Measurements from ENCODE around the gene CORO1A. TPM values are rescaled to one million over a fixed set of nuclear protein-coding genes. Genes with fewer than 3 reads are reported as not detected.
"Not testable (repeated sequence)": the region's sequence is repeated elsewhere in the genome, so short reads cannot be mapped to it uniquely, and the experiment has no call there.

Gene CORO1A
- total RNA-seq, 2 donors from 2014 or later = 78.1 to 87.8 TPM

DNA sequence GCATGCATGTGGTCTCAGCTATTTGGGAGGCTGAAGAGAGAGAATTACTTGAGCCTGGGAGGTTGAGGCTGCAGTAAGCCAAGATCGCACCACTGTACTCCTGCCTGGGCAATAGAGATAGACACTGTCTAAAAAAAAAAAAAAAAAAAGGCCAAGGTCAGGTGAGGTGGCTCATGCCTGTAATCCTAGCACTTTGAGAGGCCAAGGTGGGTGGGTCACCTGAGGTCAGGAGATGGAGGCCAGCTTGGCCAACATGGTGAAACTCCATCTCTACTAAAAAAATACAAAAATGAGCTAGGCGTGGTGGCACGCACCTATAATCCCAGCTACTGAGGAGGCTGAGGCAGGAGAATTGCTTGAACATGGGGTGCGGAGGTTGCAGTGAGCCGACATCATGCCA lies 28.2 kb upstream of the CORO1A start:
- Histone ChIP-seq H3K9me3 (no peaks in the 10 kb centered on the region), H3K4me1 (ENCODE audit: control insufficient read depth in 1 of 2, low read depth in 2 of 2) (no peaks in the 10 kb centered on the region), H3K36me3 (no peaks in the 10 kb centered on the region), H3K27ac (no peak overlapping the region), H3K27me3 (replicated peaks; ENCODE audit: insufficient read depth) (no peaks in the 10 kb centered on the region), H3K4me3 (no peak overlapping the region)
- DNase-seq (ENCODE audit: low spot score) (no peak), ATAC-seq (ENCODE audit: insufficient number of reproducible peaks, low FRiP score, low read depth) (no peak)
- TF ChIP-seq, protein P1, sequence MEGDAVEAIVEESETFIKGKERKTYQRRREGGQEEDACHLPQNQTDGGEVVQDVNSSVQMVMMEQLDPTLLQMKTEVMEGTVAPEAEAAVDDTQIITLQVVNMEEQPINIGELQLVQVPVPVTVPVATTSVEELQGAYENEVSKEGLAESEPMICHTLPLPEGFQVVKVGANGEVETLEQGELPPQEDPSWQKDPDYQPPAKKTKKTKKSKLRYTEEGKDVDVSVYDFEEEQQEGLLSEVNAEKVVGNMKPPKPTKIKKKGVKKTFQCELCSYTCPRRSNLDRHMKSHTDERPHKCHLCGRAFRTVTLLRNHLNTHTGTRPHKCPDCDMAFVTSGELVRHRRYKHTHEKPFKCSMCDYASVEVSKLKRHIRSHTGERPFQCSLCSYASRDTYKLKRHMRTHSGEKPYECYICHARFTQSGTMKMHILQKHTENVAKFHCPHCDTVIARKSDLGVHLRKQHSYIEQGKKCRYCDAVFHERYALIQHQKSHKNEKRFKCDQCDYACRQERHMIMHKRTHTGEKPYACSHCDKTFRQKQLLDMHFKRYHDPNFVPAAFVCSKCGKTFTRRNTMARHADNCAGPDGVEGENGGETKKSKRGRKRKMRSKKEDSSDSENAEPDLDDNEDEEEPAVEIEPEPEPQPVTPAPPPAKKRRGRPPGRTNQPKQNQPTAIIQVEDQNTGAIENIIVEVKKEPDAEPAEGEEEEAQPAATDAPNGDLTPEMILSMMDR (IDR thresholded peaks at IDR 0.05) = no peak

DNA sequence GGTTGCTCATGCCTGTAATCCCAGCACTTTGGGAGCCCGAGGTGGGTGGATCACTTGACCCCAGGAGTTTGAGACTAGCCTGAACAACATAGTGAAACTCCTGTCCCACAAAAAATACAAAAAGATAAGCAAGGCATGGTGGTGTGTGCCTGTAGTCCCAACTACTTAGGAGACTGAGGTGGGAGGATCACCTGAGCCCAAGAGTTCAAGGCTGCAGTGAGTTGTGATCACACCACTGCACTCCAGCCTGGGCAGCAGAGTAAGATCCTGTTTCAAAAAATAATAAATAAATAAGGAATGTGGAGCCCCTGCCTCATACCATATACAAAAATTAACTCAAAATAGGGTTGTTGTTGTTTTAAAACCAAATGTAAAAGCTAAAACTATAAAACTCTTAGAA lies 26.2 kb upstream of the CORO1A start:
- TF ChIP-seq, protein P1 (IDR thresholded peaks at IDR 0.05) = no peak
- no peaks in the 10 kb centered on the region for H3K36me3 ChIP-seq

DNA sequence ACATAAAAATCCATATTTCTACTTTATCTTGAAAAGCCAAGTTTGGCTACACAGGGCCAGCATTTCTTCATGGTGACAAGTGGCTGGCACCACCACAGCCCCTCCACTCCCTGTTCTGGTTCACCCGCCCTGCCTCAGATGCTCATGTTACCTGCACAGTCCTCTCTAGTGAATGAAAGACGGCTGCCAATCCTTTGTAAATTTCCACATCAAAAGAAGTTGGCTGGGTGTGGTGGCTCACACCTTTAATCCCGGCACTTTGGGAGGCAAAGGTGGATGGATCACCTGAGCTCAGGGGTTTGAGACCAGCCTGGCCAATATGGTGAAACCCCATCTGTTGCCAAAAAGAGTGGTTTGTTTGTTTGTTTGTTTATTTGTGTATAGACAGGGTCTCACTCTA lies 19.9 kb upstream of the CORO1A start:
- ATAC-seq (ENCODE audit: insufficient number of reproducible peaks, low FRiP score, low read depth) = no peak
- no peaks in the 10 kb centered on the region for H3K27me3 ChIP-seq (replicated peaks; ENCODE audit: insufficient read depth)
- DNase-seq (ENCODE audit: low spot score) = no peak
- no peaks in the 10 kb centered on the region for H3K36me3 ChIP-seq
- TF ChIP-seq, protein P1 (IDR thresholded peaks at IDR 0.05) = no peak
- no peak overlapping the region for H3K4me3 ChIP-seq
- H3K27ac ChIP-seq = no peak overlapping the region
- no peaks in the 10 kb centered on the region for H3K9me3 ChIP-seq
- H3K4me1 ChIP-seq (ENCODE audit: control insufficient read depth in 1 of 2, low read depth in 2 of 2) = no peaks in the 10 kb centered on the region

More for the DNA sequence above, 26.2 kb upstream of the CORO1A start:
- Histone ChIP-seq H3K4me3 (no peak overlapping the region), H3K27ac (no peak overlapping the region), H3K9me3 (no peaks in the 10 kb centered on the region), H3K27me3 (replicated peaks; ENCODE audit: insufficient read depth) (no peaks in the 10 kb centered on the region), H3K4me1 (ENCODE audit: control insufficient read depth in 1 of 2, low read depth in 2 of 2) (no peaks in the 10 kb centered on the region)
- DNase-seq (ENCODE audit: low spot score) (no peak), ATAC-seq (ENCODE audit: insufficient number of reproducible peaks, low FRiP score, low read depth) (no peak)

DNA sequence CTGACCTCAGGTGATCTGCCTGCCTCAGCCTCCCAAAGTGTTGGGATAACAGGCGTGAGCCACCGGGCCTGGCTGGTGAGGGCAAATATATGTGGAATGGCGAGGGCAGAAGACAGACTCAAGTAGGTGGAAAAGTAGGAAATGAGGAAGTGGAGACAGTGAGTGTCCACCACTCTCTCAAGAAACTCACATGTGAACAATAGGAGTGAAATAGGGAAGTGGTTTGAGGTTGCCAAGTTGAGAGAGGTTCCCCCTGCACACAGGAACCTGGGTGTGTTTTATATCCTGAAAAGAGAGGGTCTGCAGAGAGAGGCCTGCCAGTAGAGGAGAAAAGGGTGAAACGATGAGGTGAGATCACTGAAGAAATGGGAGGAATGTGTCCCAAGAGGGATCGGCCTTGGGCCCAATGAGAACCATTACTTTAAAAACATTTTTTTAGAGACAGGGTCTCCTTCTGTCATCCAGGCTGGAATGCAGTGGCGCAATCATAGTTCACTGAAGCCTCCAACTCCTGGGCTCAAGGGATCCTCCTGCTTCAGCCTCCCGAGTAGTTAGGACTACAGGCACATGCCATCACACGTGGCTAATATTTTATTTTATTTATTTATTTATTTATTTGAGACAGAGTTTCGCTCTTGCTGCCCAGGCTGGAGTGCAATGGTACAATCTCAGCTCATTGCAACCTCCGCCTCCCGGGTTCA lies 17.1 kb upstream of the CORO1A start:
- TF ChIP-seq, protein P1 (IDR thresholded peaks at IDR 0.05) = no peak
- H3K36me3 ChIP-seq = no peaks in the 10 kb centered on the region
- no peak for ATAC-seq (ENCODE audit: insufficient number of reproducible peaks, low FRiP score, low read depth)

DNA sequence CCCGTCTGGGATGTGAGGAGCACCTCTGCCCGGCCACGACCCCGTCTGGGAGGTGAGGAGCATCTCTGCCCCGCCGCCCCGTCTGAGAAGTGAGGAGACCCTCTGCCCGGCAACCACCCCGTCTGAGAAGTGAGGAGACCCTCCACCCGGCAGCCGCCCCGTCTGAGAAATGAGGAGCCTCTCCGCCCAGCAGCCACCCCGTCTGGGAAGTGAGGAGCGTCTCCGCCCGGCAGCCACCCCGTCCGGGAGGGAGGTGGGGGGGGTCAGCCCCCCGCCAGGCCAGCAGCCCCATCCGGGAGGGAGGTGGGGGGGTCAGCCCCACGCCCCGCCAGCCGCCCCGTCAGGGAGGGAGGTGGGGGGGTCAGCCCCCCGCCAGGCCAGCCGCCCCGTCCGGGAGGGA lies 14.7 kb upstream of the CORO1A start:
- not testable (repeated sequence) for ATAC-seq (ENCODE audit: insufficient number of reproducible peaks, low FRiP score, low read depth); H3K27ac ChIP-seq; H3K4me3 ChIP-seq; H3K27me3 ChIP-seq (replicated peaks; ENCODE audit: insufficient read depth); H3K9me3 ChIP-seq; DNase-seq (ENCODE audit: low spot score); H3K4me1 ChIP-seq (ENCODE audit: control insufficient read depth in 1 of 2, low read depth in 2 of 2); H3K36me3 ChIP-seq

More for the DNA sequence above, 17.1 kb upstream of the CORO1A start:
- Histone ChIP-seq H3K27me3 (replicated peaks; ENCODE audit: insufficient read depth) (no peaks in the 10 kb centered on the region), H3K27ac (no peak overlapping the region), H3K4me3 (no peak overlapping the region), H3K4me1 (ENCODE audit: control insufficient read depth in 1 of 2, low read depth in 2 of 2) (no peaks in the 10 kb centered on the region), H3K9me3 (no peaks in the 10 kb centered on the region)
- no peak for DNase-seq (ENCODE audit: low spot score)

DNA sequence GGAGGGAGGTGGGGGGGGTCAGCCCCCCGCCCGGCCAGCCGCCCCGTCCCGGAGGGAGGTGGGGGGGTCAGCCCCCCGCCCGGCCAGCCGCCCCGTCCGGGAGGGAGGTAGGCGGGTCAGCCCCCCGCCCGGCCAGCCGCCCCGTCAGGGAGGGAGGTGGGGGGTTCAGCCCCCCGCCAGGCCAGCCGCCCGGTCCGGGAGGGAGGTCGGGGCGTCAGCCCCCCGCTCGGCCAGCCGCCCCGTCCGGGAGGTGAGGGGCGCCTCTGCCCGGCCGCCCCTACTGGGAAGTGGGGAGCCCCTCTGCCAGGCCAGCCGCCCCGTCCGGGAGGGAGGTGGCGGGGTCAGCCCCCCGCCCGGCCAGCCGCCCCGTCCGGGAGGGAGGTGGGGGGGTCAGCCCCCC lies 14.0 kb upstream of the CORO1A start:
- ATAC-seq (ENCODE audit: insufficient number of reproducible peaks, low FRiP score, low read depth); H3K27ac ChIP-seq; H3K4me1 ChIP-seq (ENCODE audit: control insufficient read depth in 1 of 2, low read depth in 2 of 2); H3K9me3 ChIP-seq; DNase-seq (ENCODE audit: low spot score); H3K27me3 ChIP-seq (replicated peaks; ENCODE audit: insufficient read depth); H3K4me3 ChIP-seq; H3K36me3 ChIP-seq: not testable (repeated sequence)

DNA sequence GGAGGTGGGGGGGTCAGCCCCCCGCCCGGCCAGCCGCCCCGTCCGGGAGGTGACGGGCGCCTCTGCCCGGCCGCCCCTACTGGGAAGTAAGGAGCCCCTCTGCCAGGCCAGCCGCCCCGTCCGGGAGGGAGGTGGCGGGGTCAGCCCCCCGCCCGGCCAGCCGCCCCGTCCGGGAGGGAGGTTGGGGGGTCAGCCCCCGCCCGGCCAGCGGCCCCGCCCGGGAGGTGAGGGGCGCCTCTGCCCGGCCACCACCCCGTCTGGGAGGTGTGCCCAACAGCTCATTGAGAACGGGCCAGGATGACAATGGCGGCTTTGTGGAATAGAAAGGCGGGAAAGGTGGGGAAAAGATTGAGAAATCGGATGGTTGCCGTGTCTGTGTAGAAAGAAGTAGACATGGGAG lies 13.3 kb upstream of the CORO1A start:
- not testable (repeated sequence) for H3K4me1 ChIP-seq (ENCODE audit: control insufficient read depth in 1 of 2, low read depth in 2 of 2); DNase-seq (ENCODE audit: low spot score); H3K27ac ChIP-seq; H3K9me3 ChIP-seq; H3K4me3 ChIP-seq; ATAC-seq (ENCODE audit: insufficient number of reproducible peaks, low FRiP score, low read depth); H3K36me3 ChIP-seq; H3K27me3 ChIP-seq (replicated peaks; ENCODE audit: insufficient read depth)

Data from thoracic aorta (tissue), 2 donors.